ENCODE results near the gene XRN2.

DNA sequence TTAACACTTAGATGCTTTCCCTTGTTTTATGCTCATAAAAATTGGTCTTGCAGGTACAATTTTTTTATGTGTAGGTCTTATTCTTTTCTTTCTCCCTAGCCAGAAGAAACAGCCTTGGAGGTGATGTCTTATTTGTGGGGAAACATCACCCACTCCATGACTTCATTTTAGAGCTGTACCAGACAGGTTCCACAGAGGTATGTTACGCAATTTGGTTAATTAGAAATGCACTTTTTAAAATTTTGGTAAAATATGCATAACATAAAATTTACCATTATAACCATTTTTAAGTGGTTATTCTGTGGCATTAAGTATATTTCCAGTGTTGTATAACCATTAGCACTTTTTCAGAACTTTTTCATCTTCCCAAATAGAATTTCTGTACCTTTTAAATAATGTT lies 52.9 kb downstream of the XRN2 start:
- no peak for TF ChIP-seq POLR2A (IDR thresholded peaks at IDR 0.05)
- TF ChIP-seq, protein P1, sequence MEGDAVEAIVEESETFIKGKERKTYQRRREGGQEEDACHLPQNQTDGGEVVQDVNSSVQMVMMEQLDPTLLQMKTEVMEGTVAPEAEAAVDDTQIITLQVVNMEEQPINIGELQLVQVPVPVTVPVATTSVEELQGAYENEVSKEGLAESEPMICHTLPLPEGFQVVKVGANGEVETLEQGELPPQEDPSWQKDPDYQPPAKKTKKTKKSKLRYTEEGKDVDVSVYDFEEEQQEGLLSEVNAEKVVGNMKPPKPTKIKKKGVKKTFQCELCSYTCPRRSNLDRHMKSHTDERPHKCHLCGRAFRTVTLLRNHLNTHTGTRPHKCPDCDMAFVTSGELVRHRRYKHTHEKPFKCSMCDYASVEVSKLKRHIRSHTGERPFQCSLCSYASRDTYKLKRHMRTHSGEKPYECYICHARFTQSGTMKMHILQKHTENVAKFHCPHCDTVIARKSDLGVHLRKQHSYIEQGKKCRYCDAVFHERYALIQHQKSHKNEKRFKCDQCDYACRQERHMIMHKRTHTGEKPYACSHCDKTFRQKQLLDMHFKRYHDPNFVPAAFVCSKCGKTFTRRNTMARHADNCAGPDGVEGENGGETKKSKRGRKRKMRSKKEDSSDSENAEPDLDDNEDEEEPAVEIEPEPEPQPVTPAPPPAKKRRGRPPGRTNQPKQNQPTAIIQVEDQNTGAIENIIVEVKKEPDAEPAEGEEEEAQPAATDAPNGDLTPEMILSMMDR (IDR thresholded peaks at IDR 0.05): no peak

All from Peyer's patch (tissue), 4 donors.